Ammon's horn (tissue), 1 donor: ENCODE measurements around the gene NLK.

Experiments
- DNase-seq: peaks from one replicate; pipeline ENCODE4 v3.0.0-alpha.2; 2016; ENCODE audit warnings: low spot score

NLK gene

GRCh38 chr17:28040406-28040805, 2.1 kb upstream of the NLK start:
- DNase-seq = no peak

- peak; percentile 100 for DNase-seq
Measured at GRCh38 chr17:28041068-28041843, 1.2 kb upstream of the NLK start.

DNA sequence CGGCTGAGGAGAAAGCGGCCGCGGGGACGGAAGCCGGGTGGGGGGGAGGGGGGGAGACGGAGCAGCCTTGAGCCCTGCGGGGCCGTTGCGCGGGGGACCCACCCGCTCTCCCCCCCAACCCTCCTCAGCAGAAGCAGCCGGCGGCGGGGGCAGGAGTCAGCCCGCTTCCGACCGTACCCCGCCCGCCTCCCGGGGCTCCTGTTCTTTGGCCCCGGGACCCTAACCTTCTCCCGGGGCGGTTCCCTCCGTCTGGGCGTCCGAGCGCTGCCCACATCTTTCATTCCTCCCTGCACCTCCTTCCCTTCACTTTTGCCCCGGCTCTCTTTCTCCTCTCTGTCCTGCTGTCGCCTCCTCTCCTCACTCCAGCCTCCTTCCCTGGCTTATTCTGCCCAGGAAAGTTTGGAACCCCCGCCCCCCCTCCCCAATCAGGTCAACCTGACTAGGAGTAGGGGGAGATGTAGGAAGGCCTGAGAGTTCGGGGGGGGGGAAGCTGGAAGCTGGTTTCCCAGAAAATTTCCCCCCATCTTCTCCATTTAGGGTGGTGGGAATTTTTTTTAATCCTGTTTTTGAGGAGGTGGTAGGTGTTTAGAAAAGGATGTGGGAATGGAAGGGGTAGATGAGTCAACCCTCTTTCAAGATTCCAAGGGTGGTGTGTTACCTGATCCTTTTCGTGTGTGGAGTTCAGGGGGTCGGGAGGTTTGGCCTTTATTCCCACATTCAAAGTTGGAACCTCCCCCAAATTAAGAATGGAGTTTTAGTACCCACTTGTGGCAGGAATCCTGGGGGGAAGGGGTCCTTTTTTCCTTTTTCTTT, 427 bp upstream of the NLK start:
- no peak for DNase-seq

GRCh38 chr17:28042721-28043291, 329 bp downstream of the NLK start:
- DNase-seq = no peak

DNA sequence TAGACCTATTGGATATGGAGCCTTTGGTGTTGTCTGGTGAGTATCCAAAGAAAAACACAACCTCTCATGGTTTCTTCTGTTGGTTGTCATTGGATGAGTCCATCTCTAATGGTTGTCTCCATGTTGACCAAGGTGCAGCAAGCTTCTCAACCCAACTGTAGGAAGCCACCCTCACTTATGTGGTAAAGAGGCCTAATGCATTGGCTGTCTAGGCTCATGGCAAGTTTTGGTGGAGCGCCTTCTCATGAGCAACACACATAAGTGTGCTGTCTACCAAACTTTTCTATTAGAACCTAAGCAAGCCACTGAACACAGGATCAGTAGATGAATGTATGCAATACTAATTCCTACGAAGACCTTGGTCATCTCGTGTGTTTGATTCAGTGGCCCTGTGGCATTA, 819 bp downstream of the NLK start:
- DNase-seq = no peak

GRCh38 chr17:28043741-28044140, 1.3 kb downstream of the NLK start:
- no peak for DNase-seq

- no peak for DNase-seq
Measured at GRCh38 chr17:28045304-28045703, 2.8 kb downstream of the NLK start.

DNA sequence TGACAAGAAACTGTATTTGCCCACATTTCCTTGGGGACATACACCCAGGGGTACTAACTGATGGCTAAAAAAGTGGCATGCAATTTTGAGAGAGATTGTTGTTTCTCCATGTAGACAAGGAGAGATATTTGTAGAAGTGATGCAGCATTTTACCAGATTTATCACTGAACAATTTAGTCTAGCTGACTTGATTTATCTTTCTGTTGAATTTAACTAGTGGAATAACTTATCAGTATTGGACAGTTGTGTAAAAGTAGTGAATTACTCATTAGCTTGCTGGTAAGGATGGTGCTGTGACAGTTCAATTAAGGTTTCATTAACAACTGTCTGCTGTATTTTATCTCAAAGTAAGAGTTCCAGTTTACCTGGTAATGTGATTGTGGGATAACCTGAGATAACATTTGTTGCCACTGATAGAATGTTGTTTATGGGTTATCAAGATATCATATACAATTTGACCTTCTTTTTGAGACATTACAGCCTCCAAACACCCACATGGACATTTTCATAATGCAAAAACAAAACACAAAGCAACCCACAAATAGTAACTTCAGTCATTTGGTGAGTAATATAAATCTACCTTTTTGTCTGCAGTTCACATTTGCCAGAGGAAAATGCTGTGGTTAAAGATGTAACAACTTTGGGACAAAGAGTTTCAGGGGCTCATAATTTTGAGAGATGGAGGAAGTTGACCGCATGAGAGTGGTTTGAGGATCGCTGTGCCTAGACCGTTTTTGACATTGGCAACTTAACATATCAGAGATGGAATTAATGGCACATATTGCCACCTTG, 3.8 kb downstream of the NLK start:
- DNase-seq = no peak

DNA sequence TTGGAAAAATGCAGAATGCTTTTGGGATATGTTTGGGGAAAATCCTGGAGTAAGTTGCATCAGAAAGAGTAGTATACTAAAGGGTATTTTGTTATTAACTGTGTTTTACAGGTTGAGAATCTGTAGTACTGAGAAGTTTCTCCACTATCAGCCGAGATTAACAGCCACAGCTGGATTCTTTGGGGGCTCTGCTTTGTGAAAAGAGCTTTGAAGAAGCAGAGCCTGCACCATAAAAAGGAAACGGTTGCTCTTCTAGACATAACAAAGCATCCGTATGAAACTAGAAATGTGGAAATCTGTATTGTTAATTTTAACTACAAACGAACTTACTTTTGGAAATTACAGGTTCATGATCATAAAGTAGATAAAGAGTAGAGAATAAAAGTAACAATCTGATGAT, 5.3 kb downstream of the NLK start:
- no peak for DNase-seq

- no peak for DNase-seq
Measured at GRCh38 chr17:28049071-28049470, 6.6 kb downstream of the NLK start.

DNA sequence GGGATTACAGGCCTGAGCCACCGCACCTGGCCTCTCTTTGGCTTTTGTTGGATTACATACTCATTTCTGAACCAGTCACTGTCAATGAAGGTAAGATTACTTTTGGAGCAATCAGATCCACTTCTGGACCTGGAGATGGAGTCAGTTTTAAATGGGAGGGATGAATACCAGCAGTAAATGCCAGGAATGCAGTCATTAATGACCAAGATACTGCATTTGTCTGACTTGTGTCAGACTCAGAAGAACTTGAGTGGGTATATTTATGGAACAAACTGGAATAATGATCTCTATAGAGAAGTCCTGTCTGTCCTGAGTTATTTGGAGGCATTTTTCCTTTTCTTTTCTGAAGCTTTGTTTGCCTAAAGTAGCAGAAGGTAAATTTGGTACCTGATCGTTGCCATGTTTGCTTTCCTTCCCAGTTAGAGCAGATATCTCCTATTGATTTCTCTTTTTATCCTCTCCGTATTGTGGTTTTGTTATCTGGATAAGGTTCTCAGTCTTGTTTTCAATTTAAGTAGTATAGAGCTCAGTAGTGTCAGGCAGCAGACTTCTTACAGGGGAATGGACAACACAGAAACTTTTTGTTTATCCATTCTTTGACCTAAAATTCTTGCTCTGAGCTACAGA, 10.7 kb downstream of the NLK start:
- DNase-seq = no peak

DNA sequence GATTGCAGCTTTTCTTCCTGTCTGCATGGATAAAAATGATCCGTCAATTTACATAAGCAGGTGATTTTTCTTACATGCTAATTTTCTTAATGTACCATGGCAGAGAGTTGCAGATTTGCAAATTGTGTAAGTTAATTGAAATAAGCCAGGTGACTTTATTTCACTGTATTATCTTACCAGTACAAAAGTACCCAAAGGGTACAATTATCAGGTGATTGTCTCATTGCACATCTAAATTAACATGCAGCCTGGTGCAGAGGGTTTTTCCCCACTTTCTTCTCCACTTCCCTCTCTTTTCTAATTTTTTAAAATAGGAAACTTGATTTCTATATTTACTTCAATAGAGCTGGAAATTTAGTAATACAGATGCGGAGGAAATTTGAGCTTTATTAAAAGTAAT, 11.2 kb downstream of the NLK start:
- DNase-seq = no peak

GRCh38 chr17:28055546-28056275, 13.2 kb downstream of the NLK start:
- no peak for DNase-seq

GRCh38 chr17:28056276-28056620, 13.8 kb downstream of the NLK start:
- DNase-seq = no peak

- no peak for DNase-seq
Measured at GRCh38 chr17:28057731-28058246, 15.3 kb downstream of the NLK start.

DNA sequence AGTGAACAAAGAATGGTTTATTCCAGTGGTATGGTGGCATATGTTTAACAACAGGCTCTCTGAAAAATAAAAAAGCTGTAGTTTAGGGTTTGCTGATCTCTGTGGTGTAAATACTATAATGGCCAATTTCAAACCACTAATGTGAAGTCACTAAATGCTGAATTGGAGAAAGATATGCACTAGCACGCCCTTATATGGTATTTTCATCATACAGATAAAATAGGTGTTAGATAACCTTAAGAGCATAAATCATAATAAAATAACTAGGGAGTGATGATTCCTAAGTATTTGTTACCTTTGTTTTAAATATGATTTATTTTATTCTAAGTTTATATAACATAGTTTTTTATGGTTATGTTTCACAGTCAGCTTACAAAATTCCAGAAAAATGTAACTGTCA, 17.2 kb downstream of the NLK start:
- DNase-seq = no peak

DNA sequence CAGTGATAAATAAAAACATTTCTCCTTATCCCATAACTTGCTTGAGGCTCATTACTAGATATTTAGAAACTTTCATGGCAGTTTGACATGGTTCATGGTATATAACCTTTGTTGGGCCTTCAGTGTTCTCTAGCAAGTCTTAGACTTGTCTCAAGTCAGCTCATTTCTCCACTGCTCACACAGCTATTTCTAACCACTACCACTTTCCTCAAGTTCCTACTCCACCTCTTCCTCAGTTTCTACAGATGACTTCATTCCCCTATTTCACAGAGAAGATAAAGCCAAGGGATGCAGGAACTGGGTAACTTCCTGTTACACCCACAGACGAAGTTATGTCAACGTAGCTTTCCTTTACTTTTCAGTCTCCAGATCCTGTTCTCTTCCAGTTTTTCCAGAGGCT, 23.2 kb downstream of the NLK start:
- no peak for DNase-seq

DNA sequence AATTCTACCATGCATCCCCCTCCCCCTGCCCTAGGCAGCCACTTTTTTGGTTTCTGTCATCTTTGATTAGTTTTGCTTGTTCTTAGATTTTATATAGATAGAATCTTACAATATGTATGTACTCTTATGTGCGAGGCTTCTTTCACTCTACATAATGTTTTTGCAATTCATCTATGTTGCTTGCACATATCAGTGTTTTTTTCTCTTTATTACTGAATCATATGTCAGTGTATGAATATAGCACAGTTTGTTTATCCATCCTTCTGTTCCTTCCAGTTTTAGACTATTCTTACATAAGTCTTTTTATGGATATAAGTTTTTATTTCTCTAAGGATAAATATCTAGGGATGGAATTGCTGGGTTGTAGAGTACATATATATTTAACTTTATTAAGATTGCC, 26.6 kb downstream of the NLK start:
- DNase-seq = no peak

DNA sequence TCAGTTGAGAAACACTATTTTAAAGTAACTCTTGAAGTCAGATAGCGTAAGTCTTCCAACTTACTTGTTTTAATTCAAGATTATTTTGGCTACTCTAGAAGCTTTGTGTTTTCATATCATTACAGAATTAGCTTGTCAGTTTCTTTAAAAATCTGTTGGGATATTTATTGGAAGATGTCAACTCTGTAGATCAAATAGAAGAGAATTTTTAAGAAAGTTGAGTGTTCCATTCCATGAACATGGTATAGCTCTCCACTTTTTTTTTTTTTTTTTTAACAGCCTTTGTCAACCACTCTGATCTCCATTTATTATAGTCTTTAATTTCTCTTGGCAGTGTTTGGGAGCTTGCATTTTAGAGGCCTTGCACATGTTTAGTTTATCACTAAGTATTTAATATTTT, 28.7 kb downstream of the NLK start:
- no peak for DNase-seq

DNA sequence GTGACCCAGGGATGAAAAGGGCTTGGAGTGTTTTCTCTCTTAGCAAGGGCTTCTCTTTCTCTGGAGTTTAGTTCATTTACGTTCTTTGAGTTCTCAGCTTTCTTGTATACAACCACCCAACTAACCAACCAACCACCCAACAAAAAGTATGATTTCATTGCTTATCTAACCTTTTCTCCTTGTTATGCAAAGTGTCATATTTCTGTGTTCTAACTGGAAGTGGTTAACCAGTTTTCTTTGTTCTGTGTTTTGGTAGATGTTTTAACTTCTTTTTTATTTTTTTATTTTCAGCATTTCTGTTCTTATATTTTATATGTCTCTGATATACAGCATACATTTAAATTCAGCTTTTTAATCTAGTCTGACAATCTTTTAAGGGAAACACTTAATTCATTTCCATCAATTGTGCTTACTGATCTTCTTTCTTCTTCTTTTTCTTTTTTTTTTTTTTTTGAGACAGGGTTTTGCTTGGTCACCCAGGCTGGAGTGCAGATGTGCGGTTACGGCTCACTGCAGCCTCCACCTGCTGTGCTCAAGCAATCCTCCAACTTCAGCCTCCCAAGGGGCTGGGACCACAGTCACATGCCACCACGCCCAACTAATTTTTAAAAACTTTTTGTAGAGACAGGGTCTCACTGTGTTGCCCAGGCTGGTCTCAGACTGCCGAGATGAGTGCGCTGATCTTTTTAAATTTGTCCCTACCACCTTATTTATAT, 29.6 kb downstream of the NLK start:
- no peak for DNase-seq
